HepG2 (cell line): ENCODE measurements around the gene SLCO4A1. TPM values are rescaled to one million over a fixed set of nuclear protein-coding genes. Genes with fewer than 3 reads are reported as not detected.
A peak's percentile ranks its signal among the peaks of the same experiment; 100 is the strongest.

Experiments
- CEBPB ChIP-seq: IDR thresholded peaks from 2 replicates; pipeline ENCODE4 v1.6.1; 2011; ENCODE audit warnings: low read depth, low read length, improper control_type of control experiment, borderline replicate concordance
- CHCHD3 ChIP-seq: sonication (generic); formaldehyde crosslinking; IDR thresholded peaks from 2 replicates; pipeline ENCODE4 v1.8.0; 2022; ENCODE audit warnings: mild to moderate bottlenecking, missing genetic modification reagents, moderate library complexity
- HHEX ChIP-seq: IDR thresholded peaks from 2 replicates; pipeline ENCODE4 v1.6.1; 2016; ENCODE audit warnings: control low read depth
- HMG20A ChIP-seq: IDR thresholded peaks from 2 replicates; pipeline ENCODE4 v1.6.1; 2016; ENCODE audit warnings: borderline replicate concordance
- NFE2 ChIP-seq: sonication (generic); formaldehyde crosslinking; IDR thresholded peaks from 2 replicates; pipeline ENCODE4 v1.4.0; 2020; ENCODE audit warnings: missing genetic modification reagents
- NR2F6 ChIP-seq, 2 experiments: IDR thresholded peaks; 2 replicates each; pipeline ENCODE4 v1.6.1; 2016; ENCODE audit warnings: antibody characterized with exemption in 1 of 2, mild to moderate bottlenecking in 1 of 2
- PAF1 ChIP-seq: IDR thresholded peaks from 2 replicates; pipeline ENCODE4 v1.6.1; 2016; ENCODE audit warnings: missing genetic modification reagents, missing compliant biosample characterization
- RARA ChIP-seq: IDR thresholded peaks from 2 replicates; pipeline ENCODE4 v1.6.1; 2016; ENCODE audit warnings: missing genetic modification reagents, missing compliant biosample characterization
- RFX3 ChIP-seq: IDR thresholded peaks from 2 replicates; pipeline ENCODE4 v1.6.1; 2016; ENCODE audit warnings: missing biosample characterization, missing genetic modification reagents
- RXRA ChIP-seq: sonication (generic); formaldehyde crosslinking; IDR thresholded peaks from 2 replicates; pipeline ENCODE4 v1.5.1; 2020; ENCODE audit warnings: missing genetic modification reagents
- TARDBP ChIP-seq: sonication (generic); formaldehyde crosslinking; IDR thresholded peaks from 2 replicates; pipeline ENCODE4 v1.8.0; 2022; ENCODE audit warnings: mild to moderate bottlenecking, missing genetic modification reagents
- TRIM24 ChIP-seq: sonication (generic); formaldehyde crosslinking; IDR thresholded peaks from 2 replicates; pipeline ENCODE4 v1.8.0; 2022; ENCODE audit warnings: mild to moderate bottlenecking, missing genetic modification reagents
- TSC22D2 ChIP-seq: sonication (generic); formaldehyde crosslinking; IDR thresholded peaks from 2 replicates; pipeline ENCODE4 v1.5.1; 2020; ENCODE audit warnings: missing genetic modification reagents, mild to moderate bottlenecking, borderline replicate concordance
- XBP1 ChIP-seq: sonication (generic); formaldehyde crosslinking; IDR thresholded peaks from 2 replicates; pipeline ENCODE4 v1.5.0; 2020; ENCODE audit warnings: missing genetic modification reagents
- YEATS2 ChIP-seq: sonication (generic); formaldehyde crosslinking; IDR thresholded peaks from 2 replicates; pipeline ENCODE4 v1.4.0; 2020; ENCODE audit warnings: missing genetic modification reagents, borderline replicate concordance
- ZMAT3 ChIP-seq: sonication (generic); formaldehyde crosslinking; conservative IDR thresholded peaks from 2 replicates; pipeline ENCODE4 v1.7.0; 2021; ENCODE audit warnings: missing genetic modification reagents
- ZNF143 ChIP-seq: sonication (generic); formaldehyde crosslinking; IDR thresholded peaks from 2 replicates; pipeline ENCODE4 v1.4.0; 2020; ENCODE audit warnings: missing genetic modification reagents
- ZNF234 ChIP-seq: sonication (generic); formaldehyde crosslinking; conservative IDR thresholded peaks from 2 replicates; pipeline ENCODE4 v1.5.1; 2020; ENCODE audit warnings: mild to moderate bottlenecking, missing genetic modification reagents
- ZNF460 ChIP-seq: sonication (generic); formaldehyde crosslinking; IDR thresholded peaks from 2 replicates; pipeline ENCODE4 v1.5.1; 2020; ENCODE audit warnings: missing genetic modification reagents, mild to moderate bottlenecking, borderline replicate concordance
- ZNF563 ChIP-seq: sonication (generic); formaldehyde crosslinking; IDR thresholded peaks from 2 replicates; pipeline ENCODE4 v1.8.0; 2022; ENCODE audit warnings: mild to moderate bottlenecking, moderate library complexity, missing genetic modification reagents
- ZNF569 ChIP-seq: sonication (generic); formaldehyde crosslinking; IDR thresholded peaks from 2 replicates; pipeline ENCODE4 v1.5.0; 2020; ENCODE audit warnings: mild to moderate bottlenecking, missing genetic modification reagents, moderate library complexity, borderline replicate concordance
- ZNF891 ChIP-seq: sonication (generic); formaldehyde crosslinking; IDR thresholded peaks from 2 replicates; pipeline ENCODE4 v1.5.0; 2020; ENCODE audit warnings: mild to moderate bottlenecking, missing genetic modification reagents
- polyA plus RNA-seq, 8 experiments: library from polyadenylated mRNA; depleted of rRNA in 3 of 8; stranded (reverse) in 7 of 8; unstranded in 1 of 8; fragments of >200 nt; fragmentation: Illumina TruSeq in 4 of 8; extraction: Trizol in 4 of 8; gene quantifications; 2 replicates each; pipeline versions ENCODE4 v1.2.1 to v1.2.3, GENCODE V29; 2011 to 2016; ENCODE audit warnings: low read depth in 4 of 8, missing spikeins in 1 of 8, mixed read lengths in 1 of 8; ENCODE audit not compliant: insufficient read depth in 1 of 8
- total RNA-seq, 5 experiments: library from RNA; depleted of rRNA; stranded (reverse); fragments of >200 nt; fragmentation: Illumina TruSeq; extraction: Trizol; gene quantifications; 2 replicates each; pipeline ENCODE4 v1.2.3, GENCODE V29; 2016; ENCODE audit warnings: low read depth in 1 of 5
- TF ChIP-seq, protein P1 (sequence below): sonication (generic); formaldehyde crosslinking; IDR thresholded peaks from 2 replicates; pipeline ENCODE4 v1.4.0; 2020; ENCODE audit warnings: missing genetic modification reagents
- TF ChIP-seq, protein P2 (sequence below): sonication (generic); formaldehyde crosslinking; IDR thresholded peaks from 2 replicates; pipeline ENCODE4 v1.4.0; 2020; ENCODE audit warnings: missing genetic modification reagents
- TF ChIP-seq, protein P3 (sequence below): IDR thresholded peaks from 2 replicates; pipeline ENCODE4 v1.6.1; 2016; ENCODE audit warnings: missing compliant biosample characterization, missing genetic modification reagents, borderline replicate concordance
- TF ChIP-seq, protein P4 (sequence below): sonication (generic); formaldehyde crosslinking; IDR thresholded peaks from 2 replicates; pipeline ENCODE4 v1.4.0; 2020; ENCODE audit warnings: mild to moderate bottlenecking, missing genetic modification reagents

Gene SLCO4A1
- total and polyA plus RNA-seq, 2 of the 13 experiments (the other 11 are each of a cell fraction or from before 2014, with no cell fraction given): 55.5 to 112 TPM

DNA sequence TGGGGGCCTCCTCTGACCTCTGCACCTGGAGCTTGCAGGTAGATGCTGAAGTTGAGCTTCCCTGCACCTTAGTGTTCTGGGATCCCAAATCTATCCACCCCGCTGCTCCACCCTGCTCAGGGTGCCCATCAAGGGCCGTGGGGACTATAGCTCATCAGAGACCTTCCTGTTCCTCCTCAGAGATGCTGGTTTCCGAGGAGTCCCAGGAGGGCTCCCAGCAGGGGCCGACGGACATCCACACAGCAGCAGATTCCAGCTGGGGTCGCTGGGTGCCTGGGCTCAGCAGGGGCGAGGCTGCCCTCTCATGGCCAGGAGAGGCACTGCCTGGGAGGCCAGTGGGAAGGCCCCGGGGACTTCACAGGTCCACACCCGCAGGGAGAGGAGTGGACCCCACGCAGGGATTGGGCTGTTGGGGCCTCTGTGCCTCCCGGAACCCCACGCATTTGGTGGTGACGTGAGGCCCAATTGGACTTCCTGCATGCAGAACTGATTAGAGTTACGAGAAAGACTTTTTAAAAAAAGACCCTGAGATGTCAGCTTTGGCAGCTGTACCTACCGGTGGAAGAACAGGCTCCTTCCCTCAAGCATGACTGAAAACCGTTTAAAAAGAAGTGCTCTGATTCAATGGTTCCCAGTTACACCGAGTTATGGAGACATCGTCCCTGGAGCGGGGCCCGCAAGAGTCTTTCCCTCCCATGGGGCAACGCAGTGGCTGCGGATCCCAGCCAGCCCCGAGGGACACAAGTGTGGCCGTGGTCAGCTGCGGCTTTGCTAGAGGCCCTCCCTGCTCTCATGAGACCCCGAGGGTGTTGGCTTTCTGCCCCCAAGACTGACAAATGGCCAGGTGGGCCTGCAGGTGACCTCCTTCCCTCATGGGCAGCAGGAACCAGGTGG, 25.3 kb upstream of the SLCO4A1 start (continued):
- TF ChIP-seq HHEX (CRISPR knock-in tag) (no peak; the same call in 1 of the 2 replicates), CHCHD3 (no peak), HMG20A (CRISPR knock-in tag) (peak; percentile 42; the same call in 1 of the 2 replicates), TSC22D2 (CRISPR knock-in tag) (0 out of 2 replicates have a peak, but pooled peaks have one; percentile 60), CEBPB (no peak), XBP1 (CRISPR knock-in tag) (no peak), PAF1 (CRISPR knock-in tag) (no peak), TARDBP (CRISPR knock-in tag) (no peak), NR2F6 (IDR thresholded peaks at IDR 0.05) (no peak), NR2F6 (CRISPR knock-in tag; IDR thresholded peaks at IDR 0.05) (peak; percentile 79), ZNF569 (CRISPR knock-in tag) (no peak), ZNF563 (CRISPR knock-in tag) (0 out of 2 replicates have a peak, but pooled peaks have one; percentile 31), RFX3 (CRISPR knock-in tag) (no peak), RXRA (CRISPR knock-in tag) (peak; percentile 78), ZNF234 (CRISPR knock-in tag) (no peak), ZNF143 (CRISPR knock-in tag) (0 out of 2 replicates have a peak, but pooled peaks have one; percentile 11), NFE2 (CRISPR knock-in tag) (peak; percentile 49; the same call in 1 of the 2 replicates), ZNF891 (CRISPR knock-in tag) (peak; percentile 65; the same call in 1 of the 2 replicates), ZNF460 (CRISPR knock-in tag) (no peak), YEATS2 (CRISPR knock-in tag) (peak; percentile 81; the same call in 1 of the 2 replicates), RARA (CRISPR knock-in tag) (0 out of 2 replicates have a peak, but pooled peaks have one; percentile 36), ZMAT3 (CRISPR knock-in tag) (no peak), TRIM24 (CRISPR knock-in tag) (no peak)
- TF ChIP-seq, protein P1, sequence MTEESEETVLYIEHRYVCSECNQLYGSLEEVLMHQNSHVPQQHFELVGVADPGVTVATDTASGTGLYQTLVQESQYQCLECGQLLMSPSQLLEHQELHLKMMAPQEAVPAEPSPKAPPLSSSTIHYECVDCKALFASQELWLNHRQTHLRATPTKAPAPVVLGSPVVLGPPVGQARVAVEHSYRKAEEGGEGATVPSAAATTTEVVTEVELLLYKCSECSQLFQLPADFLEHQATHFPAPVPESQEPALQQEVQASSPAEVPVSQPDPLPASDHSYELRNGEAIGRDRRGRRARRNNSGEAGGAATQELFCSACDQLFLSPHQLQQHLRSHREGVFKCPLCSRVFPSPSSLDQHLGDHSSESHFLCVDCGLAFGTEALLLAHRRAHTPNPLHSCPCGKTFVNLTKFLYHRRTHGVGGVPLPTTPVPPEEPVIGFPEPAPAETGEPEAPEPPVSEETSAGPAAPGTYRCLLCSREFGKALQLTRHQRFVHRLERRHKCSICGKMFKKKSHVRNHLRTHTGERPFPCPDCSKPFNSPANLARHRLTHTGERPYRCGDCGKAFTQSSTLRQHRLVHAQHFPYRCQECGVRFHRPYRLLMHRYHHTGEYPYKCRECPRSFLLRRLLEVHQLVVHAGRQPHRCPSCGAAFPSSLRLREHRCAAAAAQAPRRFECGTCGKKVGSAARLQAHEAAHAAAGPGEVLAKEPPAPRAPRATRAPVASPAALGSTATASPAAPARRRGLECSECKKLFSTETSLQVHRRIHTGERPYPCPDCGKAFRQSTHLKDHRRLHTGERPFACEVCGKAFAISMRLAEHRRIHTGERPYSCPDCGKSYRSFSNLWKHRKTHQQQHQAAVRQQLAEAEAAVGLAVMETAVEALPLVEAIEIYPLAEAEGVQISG (CRISPR knock-in tag): peak; percentile 62
- TF ChIP-seq, protein P2, sequence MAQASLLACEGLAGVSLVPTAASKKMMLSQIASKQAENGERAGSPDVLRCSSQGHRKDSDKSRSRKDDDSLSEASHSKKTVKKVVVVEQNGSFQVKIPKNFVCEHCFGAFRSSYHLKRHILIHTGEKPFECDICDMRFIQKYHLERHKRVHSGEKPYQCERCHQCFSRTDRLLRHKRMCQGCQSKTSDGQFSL (CRISPR knock-in tag): no peak
- TF ChIP-seq, protein P3, sequence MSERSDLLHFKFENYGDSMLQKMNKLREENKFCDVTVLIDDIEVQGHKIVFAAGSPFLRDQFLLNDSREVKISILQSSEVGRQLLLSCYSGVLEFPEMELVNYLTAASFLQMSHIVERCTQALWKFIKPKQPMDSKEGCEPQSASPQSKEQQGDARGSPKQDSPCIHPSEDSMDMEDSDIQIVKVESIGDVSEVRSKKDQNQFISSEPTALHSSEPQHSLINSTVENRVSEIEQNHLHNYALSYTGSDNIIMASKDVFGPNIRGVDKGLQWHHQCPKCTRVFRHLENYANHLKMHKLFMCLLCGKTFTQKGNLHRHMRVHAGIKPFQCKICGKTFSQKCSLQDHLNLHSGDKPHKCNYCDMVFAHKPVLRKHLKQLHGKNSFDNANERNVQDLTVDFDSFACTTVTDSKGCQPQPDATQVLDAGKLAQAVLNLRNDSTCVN (CRISPR knock-in tag): peak; percentile 50; the same call in 1 of the 2 replicates
- TF ChIP-seq, protein P4, sequence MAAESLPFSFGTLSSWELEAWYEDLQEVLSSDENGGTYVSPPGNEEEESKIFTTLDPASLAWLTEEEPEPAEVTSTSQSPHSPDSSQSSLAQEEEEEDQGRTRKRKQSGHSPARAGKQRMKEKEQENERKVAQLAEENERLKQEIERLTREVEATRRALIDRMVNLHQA (CRISPR knock-in tag): no peak
